Kidney (tissue), 14 donors: ENCODE data around the gene MRPL4. TPM values are rescaled to one million over a fixed set of nuclear protein-coding genes. Genes with fewer than 3 reads are reported as not detected.

Experiments
- DNase-seq, 5 donors: peaks; one replicate each; pipeline ENCODE4 v3.0.0-alpha.2; 2013 to 2020
- FAIRE-seq: peaks from 2 replicates; lab custom pipeline; 2012; peaks lifted over from hg19 to GRCh38; lab: Jason Lieb, UNC
- H3K27ac ChIP-seq, 2 donors: one replicate each; pipeline ENCODE4 v1.7.0; 2013; ENCODE audit warnings: low read depth in 2 of 2, low read length in 2 of 2, inconsistent platforms in 1 of 2
- H3K27me3 ChIP-seq: one replicate; pipeline ENCODE4 v1.7.1; 2013; ENCODE audit warnings: low read length, inconsistent platforms; ENCODE audit not compliant: control insufficient read depth, insufficient read depth
- H3K36me3 ChIP-seq, 3 donors: one replicate each; pipeline versions ENCODE4 v1.7.0 to v1.7.1; 2013; ENCODE audit warnings: low read length in 3 of 3, control low read depth in 1 of 3, inconsistent platforms in 1 of 3; ENCODE audit not compliant: insufficient read depth in 3 of 3, control insufficient read depth in 2 of 3
- H3K4me1 ChIP-seq, 3 donors: one replicate each; pipeline versions ENCODE4 v1.7.0 to v1.7.1; 2013; ENCODE audit warnings: low read length in 3 of 3, inconsistent platforms in 1 of 3, low read depth in 1 of 3; ENCODE audit not compliant: control insufficient read depth in 2 of 3, insufficient read depth in 2 of 3
- H3K4me3 ChIP-seq, 3 donors: one replicate each; pipeline versions ENCODE4 v1.7.0 to v1.8.1; 2013; ENCODE audit warnings: low read length in 3 of 3, control low read depth in 1 of 3, inconsistent platforms in 1 of 3
- H3K9ac ChIP-seq, 3 donors: one replicate each; pipeline versions ENCODE4 v1.7.0 to v1.7.1; 2013; ENCODE audit warnings: low read length in 3 of 3, control low read depth in 1 of 3, inconsistent platforms in 1 of 3
- H3K9me3 ChIP-seq, 3 donors: one replicate each; pipeline versions ENCODE4 v1.7.0 to v1.7.1; 2013; ENCODE audit warnings: low read length in 3 of 3, control low read depth in 1 of 3, inconsistent platforms in 1 of 3; ENCODE audit not compliant: control insufficient read depth in 2 of 3, insufficient read depth in 1 of 3
- CTCF ChIP-seq: IDR thresholded peaks from 3 replicates; pipeline ENCODE4 v1.5.1; 2012; ENCODE audit warnings: mild to moderate bottlenecking, moderate library complexity, borderline replicate concordance; ENCODE audit not compliant: insufficient read depth; ENCODE audit errors: extremely low read depth
- intact Hi-C: fragments of 100-400 bp; cut with DNase I; formaldehyde crosslinking; loops from one replicate; pipeline ENCODE4 v1.11.1; 2022
- polyA plus RNA-seq: library from polyadenylated mRNA; stranded (reverse); fragments of 350-450 nt; fragmentation: Illumina TruSeq; extraction: RNeasy Lipid Tissue Mini Kit (QIAGEN cat#74804); gene quantifications from one replicate; pipeline ENCODE4 v1.2.3, GENCODE V29; 2014; ENCODE audit warnings: low read depth, low replicate concordance; ENCODE audit not compliant: insufficient read depth
- total RNA-seq: library from RNA; stranded (reverse); fragmentation: NEBNext Ultra II Directional; extraction: Animal tissue kit (Norgen Biotek cat#: 25700); gene quantifications from one replicate; pipeline ENCODE4 v1.2.1, GENCODE V29; 2021
- donor health status: control.
- donor health status: control.
- donor health status: control.
- donor health status: control.
- donor health status: control.
- donor health status: DM: yes; HTN: yes; CAD: no.
- donor health status: Normal renal cell carcinoma (clear cell type).

MRPL4 gene
- total and polyA plus RNA-seq, 2 donors from 2014 or later: 44.8 to 102 TPM

GRCh38 chr19:10227026-10227971 lies 24.7 kb upstream of the MRPL4 start:
- H3K27ac ChIP-seq: peak overlapping the region; percentile 71 to 77
- intact Hi-C loops: no loop called here
- peak; percentile 74 to 92 (median 84) for DNase-seq
- H3K9me3 ChIP-seq: no peaks in the 10 kb centered on the region
- no peaks in the 10 kb centered on the region for H3K27me3 ChIP-seq
- H3K36me3 ChIP-seq: no peaks in the 10 kb centered on the region
- FAIRE-seq: no peak
- no peak for TF ChIP-seq CTCF
- H3K4me3 ChIP-seq: peak overlapping the region in 1 of 3 donors; percentile 16
- H3K4me1 ChIP-seq: peaks cover 0 to 3% (median 0%) of the 10 kb centered on the region in 3 donors
- H3K9ac ChIP-seq: peak overlapping the region in 1 of 3 donors; percentile 12

- no peak overlapping the region for H3K4me3 ChIP-seq
- no peak overlapping the region for H3K27ac ChIP-seq
Measured at GRCh38 chr19:10228393-10228792, 23.6 kb upstream of the MRPL4 start.

DNA sequence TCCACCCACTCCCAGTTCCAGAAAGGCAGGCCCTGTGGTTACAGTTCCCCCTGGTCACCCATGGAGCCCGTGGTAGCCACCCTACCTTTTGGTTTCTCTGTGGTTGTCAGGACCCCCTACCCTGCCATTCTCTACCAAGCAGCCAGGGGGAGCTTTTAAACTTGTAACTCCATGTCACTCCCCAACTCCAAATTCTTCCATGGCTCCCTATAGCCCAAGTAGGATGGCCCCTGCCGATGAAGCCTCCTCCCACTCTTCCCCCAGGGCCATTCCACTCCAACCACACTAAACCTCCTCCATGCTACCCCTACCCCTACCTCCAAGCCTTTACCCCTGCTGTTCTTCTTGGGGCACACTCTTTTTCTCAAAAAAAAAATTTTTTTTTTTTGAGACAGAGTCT lies 23.1 kb upstream of the MRPL4 start:
- TF ChIP-seq CTCF: peak; percentile 28
- H3K9me3 ChIP-seq: no peaks in the 10 kb centered on the region
- no peak overlapping the region for H3K9ac ChIP-seq
- FAIRE-seq: no peak
- peaks cover 0 to 3% (median 0%) of the 10 kb centered on the region in 3 donors for H3K4me1 ChIP-seq
- peak in 1 of 5 donors; percentile 50 for DNase-seq
- intact Hi-C loops: no loop called here
- no peaks in the 10 kb centered on the region for H3K36me3 ChIP-seq
- H3K4me3 ChIP-seq: no peak overlapping the region
- no peak overlapping the region for H3K27ac ChIP-seq
- H3K27me3 ChIP-seq: no peaks in the 10 kb centered on the region

More at GRCh38 chr19:10228393-10228792, 23.6 kb upstream of the MRPL4 start:
- intact Hi-C loops: no loop called here
- Histone ChIP-seq H3K9me3 (no peaks in the 10 kb centered on the region), H3K4me1 (peaks cover 0 to 3% (median 0%) of the 10 kb centered on the region in 3 donors), H3K27me3 (no peaks in the 10 kb centered on the region), H3K36me3 (no peaks in the 10 kb centered on the region), H3K9ac (no peak overlapping the region)
- FAIRE-seq (no peak), DNase-seq (no peak)
- no peak for TF ChIP-seq CTCF
